GM12878 (cell line): ENCODE measurements around the gene ZNF148. TPM values are rescaled to one million over a fixed set of nuclear protein-coding genes. Genes with fewer than 3 reads are reported as not detected.

Experiments
- ATAC-seq: fragments of 200-7000 bp; cut with Tn5 transposase; 3 replicates; pipeline ENCODE4 v1.9.1; 2020; ENCODE audit warnings: mild to moderate bottlenecking, moderate library complexity
- BruUV-seq: library from RNA; stranded (reverse); fragments of 400-500 nt; replicated peaks from 2 replicates; lab custom pipeline; 2021; lab: Mats Ljungman, UMichigan
- CTCF ChIA-PET: fragments of 300-600 bp; sonication (Branson Sonifier 250); formaldehyde crosslinking; extraction: SDS; loops from one replicate; lab custom pipeline; 2021; ENCODE audit warnings: inconsistent platforms; lab: Yijun Ruan, JAX
- POLR2A ChIA-PET: fragments of 350-600 bp; formaldehyde crosslinking; extraction: SDS; loops from one replicate; lab custom pipeline; 2021; ENCODE audit warnings: inconsistent platforms; lab: Charles Lee
- RAD21 ChIA-PET: fragments of 300-600 bp; sonication (Branson Sonifier 250); formaldehyde crosslinking; loops from one replicate; lab custom pipeline; 2023; ENCODE audit warnings: antibody characterized with exemption; ENCODE audit not compliant: unreplicated experiment; lab: Charles Lee
- SMC1A ChIA-PET: fragments of 300-600 bp; sonication (Branson Sonifier 250); formaldehyde crosslinking; loops from one replicate; lab custom pipeline; 2023; ENCODE audit not compliant: unreplicated experiment, uncharacterized antibody; lab: Charles Lee
- DNase-seq: peaks from one replicate; pipeline ENCODE4 v3.0.0-alpha.2; 2011; ENCODE audit warnings: low read depth, low spot score
- FAIRE-seq: peaks from 3 replicates; lab custom pipeline; 2011; peaks lifted over from hg19 to GRCh38; lab: Jason Lieb, UNC
- H2AFZ ChIP-seq: 2 replicates; pipeline ENCODE4 v1.6.0; 2011; ENCODE audit warnings: low read depth, low read length, control low read depth; ENCODE audit not compliant: control insufficient read depth
- H3K27ac ChIP-seq: 2 replicates; pipeline ENCODE4 v1.5.1; 2011; ENCODE audit warnings: control low read depth; ENCODE audit not compliant: control insufficient read depth, insufficient read depth
- H3K27me3 ChIP-seq, 2 experiments: replicated peaks in 1 of 2; 2 replicates each; pipeline versions ENCODE4 v1.6.0 to v1.6.1; 2011; ENCODE audit warnings: low read length in 1 of 2; ENCODE audit not compliant: control insufficient read depth in 2 of 2, insufficient read depth in 2 of 2
- H3K36me3 ChIP-seq, 2 experiments: 2 replicates each; pipeline ENCODE4 v1.5.1; 2011; ENCODE audit warnings: low read length in 1 of 2; ENCODE audit not compliant: control insufficient read depth in 2 of 2, insufficient read depth in 2 of 2
- H3K4me1 ChIP-seq: 2 replicates; pipeline ENCODE4 v1.6.1; 2011; ENCODE audit warnings: mild to moderate bottlenecking, low read length, moderate library complexity, mixed read lengths; ENCODE audit not compliant: control insufficient read depth, insufficient read depth
- H3K4me2 ChIP-seq: 2 replicates; pipeline ENCODE4 v1.6.0; 2011; ENCODE audit warnings: control low read depth; ENCODE audit not compliant: control insufficient read depth, insufficient read depth
- H3K4me3 ChIP-seq: fragments of 200-600 bp; sonication (generic); 2 replicates; pipeline ENCODE4 v1.5.1; 2016
- H3K79me2 ChIP-seq: 2 replicates; pipeline ENCODE4 v1.6.0; 2011; ENCODE audit warnings: low read length; ENCODE audit not compliant: control insufficient read depth, insufficient read depth
- H3K9ac ChIP-seq: 2 replicates; pipeline ENCODE4 v1.8.0; 2011; ENCODE audit warnings: low read length, control low read depth, mixed read lengths; ENCODE audit not compliant: control insufficient read depth, insufficient read depth
- H3K9me3 ChIP-seq: replicated peaks from 3 replicates; pipeline ENCODE4 v1.5.1; 2011; ENCODE audit warnings: mild to moderate bottlenecking, low read length; ENCODE audit not compliant: control insufficient read depth, insufficient read depth
- H4K20me1 ChIP-seq: 2 replicates; pipeline ENCODE4 v1.6.0; 2011; ENCODE audit not compliant: control insufficient read depth, insufficient read depth
- BMI1 ChIP-seq: fragments of 450-650 bp; IDR thresholded peaks from 2 replicates; pipeline ENCODE4 v1.6.1; 2016; ENCODE audit warnings: mild to moderate bottlenecking, moderate library complexity, borderline replicate concordance
- FOXK2 ChIP-seq: fragments of 450-650 bp; IDR thresholded peaks from 2 replicates; pipeline ENCODE4 v1.6.1; 2017; ENCODE audit warnings: mild to moderate bottlenecking, moderate library complexity
- IKZF1 ChIP-seq: fragments of 450-650 bp; conservative IDR thresholded peaks from 2 replicates; pipeline ENCODE4 v1.6.1; 2017; ENCODE audit warnings: antibody characterized with exemption, mild to moderate bottlenecking
- RBBP5 ChIP-seq: fragments of 200-600 bp; sonication (generic); conservative IDR thresholded peaks from 2 replicates; pipeline ENCODE4 v1.6.1; 2016
- RUNX3 ChIP-seq: IDR thresholded peaks from 2 replicates; pipeline ENCODE4 v1.6.1; 2012; ENCODE audit warnings: low read length, inconsistent platforms
- STAT1 ChIP-seq: fragments of 450-650 bp; conservative IDR thresholded peaks from 2 replicates; pipeline ENCODE4 v1.6.1; 2014; ENCODE audit warnings: antibody characterized with exemption, mild to moderate bottlenecking
- WRNIP1 ChIP-seq: IDR thresholded peaks from 2 replicates; pipeline ENCODE4 v1.6.1; 2011; ENCODE audit warnings: low read depth, low read length, improper control_type of control experiment, borderline replicate concordance
- in situ Hi-C: fragments of 300-500 bp; cut with MboI; formaldehyde crosslinking; loops from 9 replicates; pipeline ENCODE4 v1.14.3; 2018; ENCODE audit warnings: mixed read lengths
- intact Hi-C: fragments of 100-400 bp; cut with micrococcal nuclease; formaldehyde crosslinking; loops from one replicate; pipeline ENCODE4 v1.14.2; 2022; ENCODE audit not compliant: unreplicated experiment
- polyA plus RNA-seq, 11 experiments: library from polyadenylated mRNA; depleted of rRNA in 4 of 11; unstranded in 6 of 11; stranded (reverse) in 5 of 11; fragments of >200 nt; fragmentation: Nextera tagmentation in 4 of 11; fragmentation: Illumina TruSeq in 1 of 11; extraction: Ambion mirVana in 4 of 11; extraction: Trizol in 1 of 11; gene quantifications; 1 replicate in 1 of 11; 2 replicates in 10 of 11; pipeline versions ENCODE4 v1.2.1 to v1.2.3, GENCODE V29; 2011 to 2016; ENCODE audit warnings: inconsistent platforms in 2 of 11, missing spikeins in 2 of 11, low read depth in 1 of 11
- total RNA-seq, 4 experiments: library from RNA; depleted of rRNA in 3 of 4; stranded (reverse); fragments of >200 nt in 3 of 4; fragmentation: Illumina TruSeq in 1 of 4; extraction: Trizol in 1 of 4; gene quantifications; 2 replicates each; pipeline versions ENCODE4 v1.2.1 to v1.2.3, GENCODE V29; 2013 to 2021
- TF ChIP-seq, protein P1 (sequence below): fragments of 450-650 bp; IDR thresholded peaks from 2 replicates; pipeline ENCODE4 v1.6.1; 2017; ENCODE audit warnings: mild to moderate bottlenecking, moderate library complexity
- TF ChIP-seq, protein P2 (sequence below): IDR thresholded peaks from 2 replicates; pipeline ENCODE4 v1.6.1; 2012; ENCODE audit warnings: low read depth, low read length, improper control_type of control experiment

Gene ZNF148
- total and polyA plus RNA-seq, 10 of the 15 experiments (the other 5 are each of a cell fraction or from before 2014, with no cell fraction given): 8.6 to 40.4 (median 26.7) TPM

DNA sequence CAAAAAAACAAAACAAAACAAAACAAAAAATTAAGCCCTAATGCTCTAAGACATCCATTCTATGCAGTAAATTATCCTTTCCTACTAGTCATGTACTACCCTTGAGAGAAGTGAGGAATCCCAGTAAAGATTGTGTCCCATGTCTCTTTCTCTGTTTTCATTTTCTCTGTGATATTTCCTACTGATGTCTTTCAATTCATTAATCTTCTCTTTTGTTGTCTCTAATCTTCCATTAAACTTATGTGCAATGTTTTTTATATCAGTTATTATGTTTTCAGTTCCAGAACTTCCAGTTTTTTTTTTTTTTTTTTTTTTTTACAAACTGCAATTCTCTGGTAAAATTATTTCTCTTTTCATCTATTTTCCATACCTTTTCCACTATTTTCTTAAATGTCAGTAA is 118.5 kb downstream of the ZNF148 start:
- ChIA-PET CTCF (interaction anchor here (1.2 kb wide), 1 partner anchor 26 kb away, joined by 5 read pairs; no protein-coding TSS in a partner anchor), RAD21 (interaction anchor here (0.6 kb wide), 1 partner anchor 42 kb away, joined by 3 read pairs; no protein-coding TSS in a partner anchor), POLR2A (interaction anchor here (0.6 kb wide), 1 partner anchor 186 kb away, joined by 3 read pairs; no protein-coding TSS in a partner anchor), SMC1A (no interaction called here)
- Histone ChIP-seq H3K4me2 (no peak overlapping the region), H3K27me3 (no peaks in the 10 kb centered on the region), H4K20me1 (no peaks in the 10 kb centered on the region), H3K36me3 (peaks cover 0 to 4% of the 10 kb centered on the region in 2 experiments; a peak in 1 of 4 replicates), H3K79me2 (no peaks in the 10 kb centered on the region), H3K9me3 (no peaks in the 10 kb centered on the region; the same call in none of the 3 replicates), H3K27ac (no peak overlapping the region), H3K4me3 (no peak overlapping the region), H3K4me1 (no peaks in the 10 kb centered on the region), H3K9ac (no peak overlapping the region), H2AFZ (no peak overlapping the region)
- intact Hi-C loops (no loop called here), in situ Hi-C loops (no loop called here)
- ATAC-seq (no peak), FAIRE-seq (no peak), DNase-seq (no peak)
- TF ChIP-seq, protein P1, sequence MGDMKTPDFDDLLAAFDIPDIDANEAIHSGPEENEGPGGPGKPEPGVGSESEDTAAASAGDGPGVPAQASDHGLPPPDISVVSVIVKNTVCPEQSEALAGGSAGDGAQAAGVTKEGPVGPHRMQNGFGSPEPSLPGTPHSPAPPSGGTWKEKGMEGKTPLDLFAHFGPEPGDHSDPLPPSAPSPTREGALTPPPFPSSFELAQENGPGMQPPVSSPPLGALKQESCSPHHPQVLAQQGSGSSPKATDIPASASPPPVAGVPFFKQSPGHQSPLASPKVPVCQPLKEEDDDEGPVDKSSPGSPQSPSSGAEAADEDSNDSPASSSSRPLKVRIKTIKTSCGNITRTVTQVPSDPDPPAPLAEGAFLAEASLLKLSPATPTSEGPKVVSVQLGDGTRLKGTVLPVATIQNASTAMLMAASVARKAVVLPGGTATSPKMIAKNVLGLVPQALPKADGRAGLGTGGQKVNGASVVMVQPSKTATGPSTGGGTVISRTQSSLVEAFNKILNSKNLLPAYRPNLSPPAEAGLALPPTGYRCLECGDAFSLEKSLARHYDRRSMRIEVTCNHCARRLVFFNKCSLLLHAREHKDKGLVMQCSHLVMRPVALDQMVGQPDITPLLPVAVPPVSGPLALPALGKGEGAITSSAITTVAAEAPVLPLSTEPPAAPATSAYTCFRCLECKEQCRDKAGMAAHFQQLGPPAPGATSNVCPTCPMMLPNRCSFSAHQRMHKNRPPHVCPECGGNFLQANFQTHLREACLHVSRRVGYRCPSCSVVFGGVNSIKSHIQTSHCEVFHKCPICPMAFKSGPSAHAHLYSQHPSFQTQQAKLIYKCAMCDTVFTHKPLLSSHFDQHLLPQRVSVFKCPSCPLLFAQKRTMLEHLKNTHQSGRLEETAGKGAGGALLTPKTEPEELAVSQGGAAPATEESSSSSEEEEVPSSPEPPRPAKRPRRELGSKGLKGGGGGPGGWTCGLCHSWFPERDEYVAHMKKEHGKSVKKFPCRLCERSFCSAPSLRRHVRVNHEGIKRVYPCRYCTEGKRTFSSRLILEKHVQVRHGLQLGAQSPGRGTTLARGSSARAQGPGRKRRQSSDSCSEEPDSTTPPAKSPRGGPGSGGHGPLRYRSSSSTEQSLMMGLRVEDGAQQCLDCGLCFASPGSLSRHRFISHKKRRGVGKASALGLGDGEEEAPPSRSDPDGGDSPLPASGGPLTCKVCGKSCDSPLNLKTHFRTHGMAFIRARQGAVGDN: no peak
- TF ChIP-seq FOXK2 (no peak), WRNIP1 (no peak), RUNX3 (no peak), BMI1 (no peak), RBBP5 (no peak), IKZF1 (no peak), STAT1 (no peak)
- TF ChIP-seq, protein P2, sequence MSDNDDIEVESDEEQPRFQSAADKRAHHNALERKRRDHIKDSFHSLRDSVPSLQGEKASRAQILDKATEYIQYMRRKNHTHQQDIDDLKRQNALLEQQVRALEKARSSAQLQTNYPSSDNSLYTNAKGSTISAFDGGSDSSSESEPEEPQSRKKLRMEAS: no peak
- BruUV-seq: no TSS peak
